Panc1 (cell line): ENCODE data around the gene TRAM2. TPM values are rescaled to one million over a fixed set of nuclear protein-coding genes. Genes with fewer than 3 reads are reported as not detected.

ENCODE experiments used
- ATAC-seq: fragments of 200-7000 bp; cut with Tn5 transposase; 2 replicates; pipeline ENCODE4 v1.9.1; 2020; ENCODE audit warnings: mild to moderate bottlenecking, moderate library complexity
- BruUV-seq: library from RNA; stranded (reverse); fragments of 400-500 nt; replicated peaks from 2 replicates; lab custom pipeline; 2021; lab: Mats Ljungman, UMichigan
- CTCF ChIA-PET: fragments of 300-600 bp; sonication (Branson Sonifier 250); formaldehyde crosslinking; loops from one replicate; lab custom pipeline; 2022; ENCODE audit warnings: antibody characterized with exemption; lab: Charles Lee
- POLR2A ChIA-PET: fragments of 300-600 bp; sonication (Branson Sonifier 250); formaldehyde crosslinking; loops from one replicate; lab custom pipeline; 2022; ENCODE audit warnings: antibody characterized with exemption; lab: Charles Lee
- DNase-seq: peaks from one replicate; pipeline ENCODE4 v3.0.0-alpha.2; 2010; ENCODE audit warnings: low read depth, low spot score
- H3K27ac ChIP-seq: 2 replicates; pipeline ENCODE4 v1.5.1; 2011; ENCODE audit warnings: mild to moderate bottlenecking, low read length, inconsistent platforms
- H3K27me3 ChIP-seq: fragments of 200-500 bp; sonication (Bioruptor generic); 2 replicates; pipeline ENCODE4 v1.6.0; 2014; ENCODE audit warnings: low read length, inconsistent platforms; ENCODE audit not compliant: control insufficient read depth, insufficient read depth
- H3K36me3 ChIP-seq: fragments of 200-500 bp; sonication (Bioruptor generic); 2 replicates; pipeline ENCODE4 v1.5.1; 2014; ENCODE audit warnings: inconsistent platforms, mild to moderate bottlenecking, low read length, moderate library complexity; ENCODE audit not compliant: control insufficient read depth, insufficient read depth
- H3K4me1 ChIP-seq: 2 replicates; pipeline ENCODE4 v1.5.1; 2011; ENCODE audit warnings: inconsistent platforms, mild to moderate bottlenecking, low read length, moderate library complexity; ENCODE audit not compliant: control insufficient read depth, insufficient read depth
- H3K4me3 ChIP-seq, 2 experiments: 2 replicates each; pipeline ENCODE4 v1.5.1; 2011 to 2012; ENCODE audit warnings: low read depth in 2 of 2, low read length in 2 of 2, mild to moderate bottlenecking in 2 of 2, inconsistent platforms in 1 of 2, moderate library complexity in 1 of 2
- H3K9me3 ChIP-seq: fragments of 200-500 bp; sonication (Bioruptor generic); 2 replicates; pipeline ENCODE4 v1.5.1; 2014; ENCODE audit warnings: low read depth, mild to moderate bottlenecking, inconsistent platforms, low read length, moderate library complexity; ENCODE audit not compliant: control insufficient read depth, insufficient read depth
- CTCF ChIP-seq: fragments of 450-650 bp; IDR thresholded peaks from 2 replicates; pipeline ENCODE4 v1.5.1; 2017; ENCODE audit warnings: mild to moderate bottlenecking
- POLR2AphosphoS5 ChIP-seq: IDR thresholded peaks from 2 replicates; pipeline ENCODE4 v1.6.1; 2012; ENCODE audit warnings: mild to moderate bottlenecking, low read depth, low read length, moderate library complexity
- REST ChIP-seq, 2 experiments: IDR thresholded peaks; 2 replicates each; pipeline ENCODE4 v1.6.1; 2011 to 2012; ENCODE audit warnings: low read depth in 2 of 2, control low read depth in 1 of 2, low read length in 1 of 2, mild to moderate bottlenecking in 1 of 2, moderate library complexity in 1 of 2; ENCODE audit not compliant: insufficient read depth in 1 of 2
- SIN3A ChIP-seq: IDR thresholded peaks from 2 replicates; pipeline ENCODE4 v1.6.1; 2012; ENCODE audit warnings: low read depth, mild to moderate bottlenecking, low read length, moderate library complexity, borderline replicate concordance; ENCODE audit not compliant: insufficient read depth
- TCF7L2 ChIP-seq: IDR thresholded peaks from 2 replicates; pipeline ENCODE4 v1.6.1; 2011; ENCODE audit warnings: mild to moderate bottlenecking, low read depth, low read length, inconsistent platforms
- in situ Hi-C: cut with HindIII; loops from 2 replicates; pipeline ENCODE4 v1.10.0; 2016; ENCODE audit warnings: low sequenced_read_pairs, low pct_unique_long_range_greater_than_20kb
- intact Hi-C: fragments of 100-400 bp; cut with micrococcal nuclease; formaldehyde crosslinking; loops from one replicate; pipeline ENCODE4 v1.10.0; 2022; ENCODE audit not compliant: unreplicated experiment
- total RNA-seq: library from RNA; stranded (reverse); gene quantifications from one replicate; pipeline ENCODE4 v1.2.1, GENCODE V29; 2021; ENCODE audit not compliant: unreplicated experiment

Gene TRAM2
- total RNA-seq, 1 experiment from 2014 or later = 56.7 TPM

GRCh38 chr6:52540286-52540902, 36.5 kb downstream of the TRAM2 start:
- H3K27me3 ChIP-seq = no peaks in the 10 kb centered on the region
- no peak for TF ChIP-seq SIN3A
- no peak for TF ChIP-seq POLR2AphosphoS5
- TF ChIP-seq REST (IDR thresholded peaks at IDR 0.05; ENCODE audit: insufficient read depth in 1 of 2, low read depth in 2 of 2, low read length in 1 of 2) = no peak
- TF ChIP-seq TCF7L2 = no peak
- TF ChIP-seq CTCF = no peak
- ChIA-PET CTCF (no interaction called here), POLR2A (no interaction called here)
- no peak for DNase-seq
- ATAC-seq = no peak
- peak overlapping the region; percentile 96 for H3K27ac ChIP-seq
- in situ Hi-C loops = no loop called here
- no peaks in the 10 kb centered on the region for H3K36me3 ChIP-seq
- BruUV-seq = no TSS peak
- no peak overlapping the region for H3K4me3 ChIP-seq
- peaks cover 89% of the 10 kb centered on the region for H3K4me1 ChIP-seq
- intact Hi-C loops = no loop called here
- H3K9me3 ChIP-seq = no peaks in the 10 kb centered on the region

- Histone ChIP-seq H3K36me3 (no peaks in the 10 kb centered on the region), H3K27ac (peak overlapping the region; percentile 96), H3K4me3 (no peak overlapping the region), H3K4me1 (peaks cover 81% of the 10 kb centered on the region), H3K9me3 (no peaks in the 10 kb centered on the region), H3K27me3 (no peaks in the 10 kb centered on the region)
- TF ChIP-seq REST (IDR thresholded peaks at IDR 0.05; ENCODE audit: insufficient read depth in 1 of 2, low read depth in 2 of 2, low read length in 1 of 2) (no peak), TCF7L2 (no peak), CTCF (no peak), SIN3A (no peak)
- BruUV-seq = no TSS peak
- DNase-seq (no peak), ATAC-seq (no peak)
- ChIA-PET POLR2A (no interaction called here), CTCF (no interaction called here)
- in situ Hi-C loops (no loop called here), intact Hi-C loops (no loop called here)
Measured at GRCh38 chr6:52539607-52540006, 37.3 kb downstream of the TRAM2 start.
